Thymus (tissue), 11 donors: ENCODE results near the gene NSUN3. TPM values are rescaled to one million over a fixed set of nuclear protein-coding genes. Genes with fewer than 3 reads are reported as not detected.

Source experiments
- DNase-seq, 9 donors: peaks; one replicate each; pipeline ENCODE4 v3.0.0-alpha.2; 2013; ENCODE audit warnings: low spot score in 9 of 9, low read depth in 6 of 9, missing footprints in 1 of 9
- H3K27ac ChIP-seq, 2 donors: one replicate each; pipeline ENCODE4 v1.5.1; 2013; ENCODE audit warnings: control low read depth in 1 of 2, low read depth in 1 of 2, low read length in 1 of 2, mild to moderate bottlenecking in 1 of 2, moderate library complexity in 1 of 2
- H3K27me3 ChIP-seq, 2 donors: one replicate each; pipeline ENCODE4 v1.5.1; 2013; ENCODE audit warnings: low read length in 1 of 2; ENCODE audit not compliant: control insufficient read depth in 2 of 2, insufficient read depth in 1 of 2
- H3K36me3 ChIP-seq, 2 donors: one replicate each; pipeline ENCODE4 v1.5.1; 2013; ENCODE audit warnings: low read length in 1 of 2, mild to moderate bottlenecking in 1 of 2, moderate library complexity in 1 of 2; ENCODE audit not compliant: control insufficient read depth in 2 of 2, insufficient read depth in 2 of 2
- H3K4me1 ChIP-seq, 2 donors: one replicate each; pipeline ENCODE4 v1.5.1; 2013; ENCODE audit warnings: low read length in 2 of 2; ENCODE audit not compliant: control insufficient read depth in 2 of 2, insufficient read depth in 2 of 2
- H3K4me3 ChIP-seq, 2 donors: one replicate each; pipeline ENCODE4 v1.5.1; 2013; ENCODE audit warnings: low read length in 2 of 2, control low read depth in 1 of 2, mild to moderate bottlenecking in 1 of 2
- H3K9me3 ChIP-seq, 2 donors: one replicate each; pipeline ENCODE4 v1.5.1; 2013; ENCODE audit warnings: low read length in 1 of 2, mild to moderate bottlenecking in 1 of 2; ENCODE audit not compliant: control insufficient read depth in 2 of 2, insufficient read depth in 1 of 2
- WGBS: extraction: QIAGEN DNeasy Blood & Tissue Kit; methylation state at CpG from one replicate; pipeline ENCODE4 v1.1.7; 2013; 5-methylcytosine and 5-hydroxymethylcytosine counted together
- polyA plus RNA-seq: library from polyadenylated mRNA; stranded (reverse); fragments of 200-250 nt; gene quantifications from one replicate; pipeline ENCODE4 v1.2.3, GENCODE V29; 2013
- total RNA-seq: library from RNA; stranded (reverse); fragments of 120-200 nt; gene quantifications from one replicate; pipeline ENCODE4 v1.2.4, GENCODE V29; 2013
- donor health status: healthy.

NSUN3 gene
- total and polyA plus RNA-seq, 2 donors = 8.7 to 11.1 TPM

DNA sequence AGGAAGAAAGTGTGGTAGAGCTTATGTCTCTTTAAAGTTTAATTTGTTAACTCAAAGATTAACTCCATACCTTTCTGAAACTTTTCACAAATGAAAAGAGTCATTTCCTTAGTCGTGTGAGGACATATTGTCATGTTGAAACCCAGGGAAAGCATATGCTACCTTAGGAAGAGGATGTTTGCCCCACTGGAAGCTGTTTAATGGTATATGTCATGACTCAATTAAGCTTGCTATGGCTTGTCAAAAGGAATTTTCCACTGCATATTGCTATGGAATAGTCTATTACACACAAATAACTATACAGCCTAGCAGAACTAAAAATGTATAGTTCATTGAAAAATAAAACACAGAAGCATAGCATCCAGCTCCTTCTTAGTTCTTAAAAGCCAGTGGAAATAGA lies 69.9 kb downstream of the NSUN3 start:
- no peaks in the 10 kb centered on the region for H3K27me3 ChIP-seq
- no peaks in the 10 kb centered on the region for H3K4me1 ChIP-seq
- H3K9me3 ChIP-seq = no peaks in the 10 kb centered on the region
- no peak overlapping the region for H3K4me3 ChIP-seq
- no peak overlapping the region for H3K27ac ChIP-seq
- H3K36me3 ChIP-seq = peaks cover 3 to 4% of the 10 kb centered on the region in 2 donors
- DNase-seq = no peak
- WGBS = 51% methylated on average over 1 of the region's 1 CpG

DNA sequence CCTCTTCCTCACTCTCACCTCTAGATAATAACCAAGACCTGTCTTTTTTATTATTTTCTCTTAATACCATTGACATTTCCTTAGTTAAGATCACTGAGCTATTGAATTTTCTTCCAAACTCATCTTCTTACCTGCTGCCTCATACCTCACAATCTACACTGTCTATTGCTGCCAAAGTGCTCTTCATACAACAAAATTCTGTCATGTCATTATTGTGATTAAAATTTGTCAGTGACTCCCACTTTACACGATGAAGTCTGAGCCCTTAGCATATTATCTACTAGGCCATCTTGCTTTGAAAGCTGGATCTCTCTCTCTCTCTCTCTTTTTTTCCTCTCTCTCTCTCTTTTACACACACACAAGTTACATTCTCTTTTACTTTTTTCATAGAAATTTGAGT lies 73.3 kb downstream of the NSUN3 start:
- Histone ChIP-seq H3K9me3 (no peaks in the 10 kb centered on the region), H3K27ac (no peak overlapping the region), H3K4me1 (no peaks in the 10 kb centered on the region), H3K4me3 (no peak overlapping the region), H3K36me3 (no peaks in the 10 kb centered on the region), H3K27me3 (no peaks in the 10 kb centered on the region)
- no peak for DNase-seq
- WGBS = 86% methylated on average over 1 of the region's 1 CpG

DNA sequence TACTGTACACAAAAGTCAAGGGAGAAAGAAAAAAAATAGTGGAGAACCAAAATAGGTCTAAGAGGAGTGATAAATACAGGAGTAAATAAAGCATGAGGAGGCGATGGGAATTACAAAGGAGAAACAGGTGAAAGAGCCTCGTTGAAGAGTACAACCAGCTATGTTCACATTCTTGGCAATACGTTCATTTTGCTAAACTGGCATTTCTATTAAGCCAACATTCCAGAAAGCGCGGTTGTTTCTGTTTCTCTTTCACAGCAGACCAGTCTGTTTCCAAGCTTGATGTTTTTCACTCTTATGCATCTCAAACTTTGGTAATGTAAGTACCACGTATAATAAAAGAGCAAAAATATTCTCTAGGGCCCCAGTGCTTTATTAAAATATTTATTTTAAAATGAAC lies 74.5 kb downstream of the NSUN3 start:
- no peak for DNase-seq
- Histone ChIP-seq H3K27ac (no peak overlapping the region), H3K36me3 (no peaks in the 10 kb centered on the region), H3K4me3 (no peak overlapping the region), H3K27me3 (no peaks in the 10 kb centered on the region), H3K4me1 (no peaks in the 10 kb centered on the region), H3K9me3 (no peaks in the 10 kb centered on the region)
- 94% methylated on average over 6 of the region's 6 CpGs for WGBS

DNA sequence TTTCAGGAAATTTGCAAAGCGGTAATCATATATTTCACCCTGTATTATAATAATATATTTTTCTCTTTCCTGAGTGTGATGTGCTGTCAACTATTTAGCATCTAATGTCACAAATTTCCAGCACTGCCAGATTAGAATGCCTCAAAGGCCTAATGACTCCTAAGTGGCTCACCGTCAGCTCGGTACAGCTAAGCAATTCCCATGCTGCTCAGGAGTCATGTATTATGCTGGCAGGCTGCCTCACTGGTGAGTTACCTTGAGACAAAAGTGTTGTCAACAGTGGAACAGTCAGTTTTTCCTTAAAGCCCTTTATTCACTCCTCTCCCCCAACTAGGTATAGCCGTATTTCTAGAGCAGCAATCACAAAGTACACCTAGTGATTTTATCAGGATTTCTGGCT lies 83.6 kb downstream of the NSUN3 start:
- Histone ChIP-seq H3K27me3 (no peaks in the 10 kb centered on the region), H3K36me3 (no peaks in the 10 kb centered on the region), H3K4me3 (no peak overlapping the region), H3K9me3 (no peaks in the 10 kb centered on the region), H3K27ac (no peak overlapping the region), H3K4me1 (no peaks in the 10 kb centered on the region)
- 98% methylated on average over 4 of the region's 4 CpGs for WGBS
- no peak for DNase-seq

DNA sequence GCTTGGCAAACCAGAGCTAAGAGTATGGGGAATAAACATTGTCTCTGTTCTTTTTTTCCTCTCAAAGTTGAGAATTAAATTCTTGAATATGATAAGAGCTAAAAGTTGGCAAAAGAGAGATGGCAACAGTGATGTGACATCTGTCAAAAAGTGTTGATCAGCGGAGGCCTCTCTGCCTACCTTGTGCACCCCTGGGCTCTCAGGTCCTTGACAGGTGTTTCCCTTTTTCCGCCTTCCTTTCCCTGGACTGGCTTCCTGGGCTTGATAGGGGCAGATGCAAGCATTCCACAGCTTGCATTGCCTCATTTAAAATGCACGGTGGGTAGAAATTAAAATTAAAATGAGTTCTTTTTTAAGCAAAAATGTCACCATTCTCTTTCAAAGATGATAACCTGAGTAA lies 84.2 kb downstream of the NSUN3 start:
- Histone ChIP-seq H3K4me1 (no peaks in the 10 kb centered on the region), H3K4me3 (no peak overlapping the region), H3K36me3 (no peaks in the 10 kb centered on the region), H3K27ac (no peak overlapping the region), H3K27me3 (no peaks in the 10 kb centered on the region), H3K9me3 (no peaks in the 10 kb centered on the region)
- WGBS = 87% methylated on average over 3 of the region's 3 CpGs
- DNase-seq = no peak

DNA sequence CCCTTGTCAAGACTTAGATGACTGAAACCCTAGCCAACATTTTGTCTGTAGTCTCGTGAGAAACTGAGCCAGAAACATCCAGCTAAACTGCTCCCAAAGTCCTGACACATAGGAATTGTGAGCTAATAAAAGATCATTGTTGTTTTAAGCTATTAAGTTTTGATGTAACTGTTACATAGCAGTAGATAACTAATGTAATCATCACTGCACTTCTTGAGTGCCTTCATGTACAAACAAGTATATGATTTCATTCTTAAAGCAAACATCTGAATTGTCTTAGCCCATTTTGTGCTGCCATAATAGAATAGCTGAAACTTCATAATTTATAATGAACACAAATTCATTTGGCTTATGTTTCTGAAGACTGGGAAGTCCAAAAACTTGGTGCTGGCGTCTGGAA lies 87.3 kb downstream of the NSUN3 start:
- no peaks in the 10 kb centered on the region for H3K27me3 ChIP-seq
- no peaks in the 10 kb centered on the region for H3K36me3 ChIP-seq
- H3K27ac ChIP-seq = no peak overlapping the region
- 59% methylated on average over 2 of the region's 2 CpGs for WGBS
- H3K9me3 ChIP-seq = no peaks in the 10 kb centered on the region
- no peak overlapping the region for H3K4me3 ChIP-seq
- no peak for DNase-seq
- H3K4me1 ChIP-seq = no peaks in the 10 kb centered on the region

DNA sequence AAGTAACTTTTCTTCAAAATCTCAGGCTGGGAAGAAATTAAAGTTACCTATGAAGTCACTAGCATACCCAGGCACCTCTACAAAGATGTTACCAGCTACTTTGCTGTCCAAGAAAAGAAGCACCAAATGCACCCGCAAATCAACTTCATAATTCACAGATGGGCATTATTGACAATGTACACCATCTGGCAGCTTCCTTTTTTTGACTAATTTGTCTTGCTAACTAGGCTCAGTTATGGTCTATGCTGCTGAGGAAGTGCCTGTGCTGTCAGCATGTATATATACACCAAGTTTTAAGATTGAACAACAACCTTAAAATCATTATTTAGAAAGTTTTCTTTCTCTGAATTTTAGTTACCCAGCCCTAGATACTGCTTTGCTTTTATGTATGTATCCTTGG lies 93.8 kb downstream of the NSUN3 start:
- WGBS = 50% methylated on average over 1 of the region's 1 CpG
- H3K4me3 ChIP-seq = no peak overlapping the region

DNA sequence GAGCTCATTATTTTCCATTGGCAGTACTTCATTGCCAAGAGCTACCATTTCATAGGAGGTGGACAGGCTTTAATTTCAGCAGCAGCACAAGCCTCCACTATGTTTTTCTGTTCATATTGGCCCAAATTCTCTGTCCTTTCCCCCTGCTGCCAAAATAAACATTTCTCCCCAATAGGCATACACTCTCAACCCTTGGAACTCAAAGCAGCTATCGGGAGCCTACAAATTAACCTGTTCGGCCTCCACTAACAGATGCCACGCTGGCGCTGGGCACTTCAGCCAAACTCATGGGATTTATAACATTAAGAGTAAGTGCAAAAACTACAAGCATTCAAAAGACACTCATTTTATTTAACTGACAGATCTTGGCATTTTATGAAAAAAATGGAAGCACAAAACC lies 95.7 kb downstream of the NSUN3 start:
- Histone ChIP-seq H3K4me3 (no peak overlapping the region), H3K27ac (no peak overlapping the region), H3K4me1 (no peaks in the 10 kb centered on the region), H3K36me3 (no peaks in the 10 kb centered on the region), H3K27me3 (no peaks in the 10 kb centered on the region), H3K9me3 (no peaks in the 10 kb centered on the region)
- DNase-seq = no peak
- WGBS = 97% methylated on average over 4 of the region's 4 CpGs

More for the DNA sequence above, 93.8 kb downstream of the NSUN3 start:
- no peaks in the 10 kb centered on the region for H3K9me3 ChIP-seq
- no peak overlapping the region for H3K27ac ChIP-seq
- H3K27me3 ChIP-seq = no peaks in the 10 kb centered on the region
- no peak for DNase-seq
- H3K4me1 ChIP-seq = no peaks in the 10 kb centered on the region
- H3K36me3 ChIP-seq = no peaks in the 10 kb centered on the region

DNA sequence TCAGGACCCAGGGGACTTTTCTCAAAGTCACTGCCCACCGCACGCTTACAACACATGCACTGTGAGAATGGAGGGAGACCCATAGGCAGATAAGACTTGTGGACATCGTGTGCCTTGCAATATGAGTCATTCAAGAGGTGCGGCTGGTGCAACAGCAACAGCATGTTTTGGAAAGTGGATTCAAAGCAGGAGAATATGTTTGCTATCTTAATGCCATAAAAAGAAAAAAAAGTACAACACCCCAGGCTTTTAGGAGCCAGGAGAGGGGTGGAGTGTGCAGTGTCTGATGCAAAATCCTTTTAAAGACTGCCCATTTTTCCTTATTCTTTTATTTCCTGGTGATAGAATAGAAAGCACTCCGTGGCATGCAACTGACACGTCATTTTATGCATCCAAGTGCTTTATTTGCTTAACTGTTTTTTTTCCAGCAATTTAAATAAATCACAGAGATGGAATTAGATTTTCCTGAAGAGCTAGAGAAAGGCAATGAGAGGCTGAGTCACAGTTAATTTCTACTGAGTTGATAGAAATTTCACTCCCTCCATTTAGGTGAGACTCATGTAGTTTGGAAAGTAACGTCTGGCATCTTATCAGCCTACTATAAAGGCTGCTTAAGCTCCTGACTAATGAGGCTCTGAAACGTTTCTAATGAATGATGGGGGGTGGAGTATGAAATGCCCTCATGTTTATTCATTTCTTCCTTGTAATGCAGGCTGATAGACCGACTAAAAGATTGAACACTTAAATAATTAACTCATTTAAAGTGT lies 96.4 kb downstream of the NSUN3 start:
- Histone ChIP-seq H3K4me1 (no peaks in the 10 kb centered on the region), H3K27me3 (no peaks in the 10 kb centered on the region), H3K36me3 (no peaks in the 10 kb centered on the region), H3K27ac (no peak overlapping the region), H3K4me3 (no peak overlapping the region), H3K9me3 (no peaks in the 10 kb centered on the region)
- no peak for DNase-seq
- 88% methylated on average over 9 of the region's 9 CpGs for WGBS
